GM21737 (cell line): ENCODE data around the gene MRGPRF.

Source experiments
- ATAC-seq: cut with Tn5 transposase; IDR thresholded peaks from one replicate; pipeline ENCODE4 v1.9.1; 2021; ENCODE audit warnings: mild to moderate bottlenecking, moderate library complexity; ENCODE audit not compliant: unreplicated experiment

MRGPRF gene

GRCh38 chr11:69013009-69013951, at the start of gene MRGPRF:
MRGPRF (minus strand) TSS chr11:69013246; CDS start chr11:69009901, 3,345 bp downstream.
- ATAC-seq = no peak

- ATAC-seq = no peak
Observed at GRCh38 chr11:69062169-69062855, 49.3 kb upstream of the MRGPRF start.

GRCh38 chr11:69061713-69062053, 48.6 kb upstream of the MRGPRF start:
- ATAC-seq = no peak

GRCh38 chr11:69060806-69061712, 48.0 kb upstream of the MRGPRF start:
- no peak for ATAC-seq

- ATAC-seq = no peak
Observed at GRCh38 chr11:69059985-69060384, 46.9 kb upstream of the MRGPRF start.

GRCh38 chr11:69059429-69059828, 46.4 kb upstream of the MRGPRF start:
- no peak for ATAC-seq

- no peak for ATAC-seq
Observed at GRCh38 chr11:69058511-69059270, 45.6 kb upstream of the MRGPRF start.

- ATAC-seq = no peak
Observed at GRCh38 chr11:69057801-69058200, 44.8 kb upstream of the MRGPRF start.

GRCh38 chr11:69057236-69057635, 44.2 kb upstream of the MRGPRF start:
- no peak for ATAC-seq

GRCh38 chr11:69055598-69056516, 42.8 kb upstream of the MRGPRF start:
- ATAC-seq = peak; percentile 74

GRCh38 chr11:69055212-69055586, 42.2 kb upstream of the MRGPRF start:
- no peak for ATAC-seq

- no peak for ATAC-seq
Observed at GRCh38 chr11:69054397-69055211, 41.6 kb upstream of the MRGPRF start.

- no peak for ATAC-seq
Observed at GRCh38 chr11:69053546-69054396, 40.7 kb upstream of the MRGPRF start.

GRCh38 chr11:69053169-69053477, 40.1 kb upstream of the MRGPRF start:
- no peak for ATAC-seq

- no peak for ATAC-seq
Observed at GRCh38 chr11:69052343-69053168, 39.5 kb upstream of the MRGPRF start.

GRCh38 chr11:69051381-69052342, 38.6 kb upstream of the MRGPRF start:
- ATAC-seq = no peak
